ENCODE results near the gene CDK5R2. TPM values are rescaled to one million over a fixed set of nuclear protein-coding genes. Genes with fewer than 3 reads are reported as not detected.

CDK5R2 gene
- polyA plus RNA-seq, 1 donor from 2014 or later: 2.0 TPM

GRCh38 chr2:218985325-218986091 lies 26.0 kb downstream of the CDK5R2 start (continued):
- TF ChIP-seq, protein P1, sequence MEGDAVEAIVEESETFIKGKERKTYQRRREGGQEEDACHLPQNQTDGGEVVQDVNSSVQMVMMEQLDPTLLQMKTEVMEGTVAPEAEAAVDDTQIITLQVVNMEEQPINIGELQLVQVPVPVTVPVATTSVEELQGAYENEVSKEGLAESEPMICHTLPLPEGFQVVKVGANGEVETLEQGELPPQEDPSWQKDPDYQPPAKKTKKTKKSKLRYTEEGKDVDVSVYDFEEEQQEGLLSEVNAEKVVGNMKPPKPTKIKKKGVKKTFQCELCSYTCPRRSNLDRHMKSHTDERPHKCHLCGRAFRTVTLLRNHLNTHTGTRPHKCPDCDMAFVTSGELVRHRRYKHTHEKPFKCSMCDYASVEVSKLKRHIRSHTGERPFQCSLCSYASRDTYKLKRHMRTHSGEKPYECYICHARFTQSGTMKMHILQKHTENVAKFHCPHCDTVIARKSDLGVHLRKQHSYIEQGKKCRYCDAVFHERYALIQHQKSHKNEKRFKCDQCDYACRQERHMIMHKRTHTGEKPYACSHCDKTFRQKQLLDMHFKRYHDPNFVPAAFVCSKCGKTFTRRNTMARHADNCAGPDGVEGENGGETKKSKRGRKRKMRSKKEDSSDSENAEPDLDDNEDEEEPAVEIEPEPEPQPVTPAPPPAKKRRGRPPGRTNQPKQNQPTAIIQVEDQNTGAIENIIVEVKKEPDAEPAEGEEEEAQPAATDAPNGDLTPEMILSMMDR (IDR thresholded peaks at IDR 0.05; ENCODE audit: poor library complexity, severe bottlenecking): no peak

DNA sequence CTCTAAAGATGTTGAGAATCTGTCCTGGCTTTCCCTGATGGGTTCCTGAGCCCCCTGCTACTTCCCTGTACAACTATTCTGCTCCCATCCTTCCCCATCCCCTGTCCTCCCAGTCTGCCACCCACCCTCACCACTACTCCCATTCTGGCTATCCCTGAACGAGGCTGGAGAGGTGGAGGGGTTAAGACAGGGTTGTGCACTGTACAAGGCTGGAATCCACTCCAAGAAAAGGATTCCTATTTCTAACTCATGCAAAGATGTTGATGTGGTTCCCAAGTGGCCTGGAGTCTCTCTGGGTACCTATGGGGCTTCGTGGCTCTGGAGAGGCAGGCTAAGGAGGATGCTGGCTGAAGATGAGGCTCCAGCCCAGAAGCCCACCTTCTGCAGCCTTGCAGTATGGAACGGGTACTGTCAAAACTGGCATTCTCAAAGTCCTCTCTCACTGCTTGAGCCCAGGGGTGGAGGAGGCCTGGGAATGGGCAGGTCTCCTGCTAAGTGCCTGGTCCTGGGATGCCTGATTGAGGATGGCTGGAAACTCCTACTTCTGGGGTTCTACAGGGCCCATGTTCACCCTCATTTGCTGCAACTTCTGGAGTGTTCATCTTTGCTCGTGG lies 26.8 kb downstream of the CDK5R2 start:
- no peak for TF ChIP-seq EP300 (conservative IDR thresholded peaks at IDR 0.05; ENCODE audit: poor library complexity, severe bottlenecking)
- TF ChIP-seq, protein P1 (IDR thresholded peaks at IDR 0.05; ENCODE audit: poor library complexity, severe bottlenecking): no peak
- TF ChIP-seq EZH2 (IDR thresholded peaks at IDR 0.05; ENCODE audit: borderline replicate concordance, insufficient read depth, low read length, poor library complexity, severe bottlenecking): no peak
- TF ChIP-seq RAD21 (conservative IDR thresholded peaks at IDR 0.05): no peak
- TF ChIP-seq SMC3 (conservative IDR thresholded peaks at IDR 0.05; ENCODE audit: poor library complexity): no peak
- TF ChIP-seq POLR2AphosphoS5 (IDR thresholded peaks at IDR 0.05): no peak
- TF ChIP-seq TAF1 (IDR thresholded peaks at IDR 0.05; ENCODE audit: low read depth): no peak
- no peak for TF ChIP-seq MXI1 (conservative IDR thresholded peaks at IDR 0.05; ENCODE audit: poor library complexity, severe bottlenecking)
- TF ChIP-seq, protein P2, sequence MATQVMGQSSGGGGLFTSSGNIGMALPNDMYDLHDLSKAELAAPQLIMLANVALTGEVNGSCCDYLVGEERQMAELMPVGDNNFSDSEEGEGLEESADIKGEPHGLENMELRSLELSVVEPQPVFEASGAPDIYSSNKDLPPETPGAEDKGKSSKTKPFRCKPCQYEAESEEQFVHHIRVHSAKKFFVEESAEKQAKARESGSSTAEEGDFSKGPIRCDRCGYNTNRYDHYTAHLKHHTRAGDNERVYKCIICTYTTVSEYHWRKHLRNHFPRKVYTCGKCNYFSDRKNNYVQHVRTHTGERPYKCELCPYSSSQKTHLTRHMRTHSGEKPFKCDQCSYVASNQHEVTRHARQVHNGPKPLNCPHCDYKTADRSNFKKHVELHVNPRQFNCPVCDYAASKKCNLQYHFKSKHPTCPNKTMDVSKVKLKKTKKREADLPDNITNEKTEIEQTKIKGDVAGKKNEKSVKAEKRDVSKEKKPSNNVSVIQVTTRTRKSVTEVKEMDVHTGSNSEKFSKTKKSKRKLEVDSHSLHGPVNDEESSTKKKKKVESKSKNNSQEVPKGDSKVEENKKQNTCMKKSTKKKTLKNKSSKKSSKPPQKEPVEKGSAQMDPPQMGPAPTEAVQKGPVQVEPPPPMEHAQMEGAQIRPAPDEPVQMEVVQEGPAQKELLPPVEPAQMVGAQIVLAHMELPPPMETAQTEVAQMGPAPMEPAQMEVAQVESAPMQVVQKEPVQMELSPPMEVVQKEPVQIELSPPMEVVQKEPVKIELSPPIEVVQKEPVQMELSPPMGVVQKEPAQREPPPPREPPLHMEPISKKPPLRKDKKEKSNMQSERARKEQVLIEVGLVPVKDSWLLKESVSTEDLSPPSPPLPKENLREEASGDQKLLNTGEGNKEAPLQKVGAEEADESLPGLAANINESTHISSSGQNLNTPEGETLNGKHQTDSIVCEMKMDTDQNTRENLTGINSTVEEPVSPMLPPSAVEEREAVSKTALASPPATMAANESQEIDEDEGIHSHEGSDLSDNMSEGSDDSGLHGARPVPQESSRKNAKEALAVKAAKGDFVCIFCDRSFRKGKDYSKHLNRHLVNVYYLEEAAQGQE (IDR thresholded peaks at IDR 0.05; ENCODE audit: borderline replicate concordance): no peak
- H2AFZ ChIP-seq (ENCODE audit: low read depth, low read length): no peak overlapping the region

More for the DNA sequence above, 26.8 kb downstream of the CDK5R2 start:
- no peaks in the 10 kb centered on the region for H3F3A ChIP-seq (ENCODE audit: insufficient read depth, low read length, poor library complexity, severe bottlenecking)
- H3K4me3 ChIP-seq (ENCODE audit: low read length): no peak overlapping the region
- H3K9ac ChIP-seq (ENCODE audit: low read length): no peak overlapping the region
- H3K36me3 ChIP-seq (ENCODE audit: insufficient read depth, low read length): no peaks in the 10 kb centered on the region
- no peaks in the 10 kb centered on the region for H4K20me1 ChIP-seq (ENCODE audit: insufficient read depth)
- no peaks in the 10 kb centered on the region for H3K79me2 ChIP-seq (replicated peaks; ENCODE audit: insufficient read depth, low read length)
- no peak overlapping the region for H3K27ac ChIP-seq (ENCODE audit: low read length)
- H3K27me3 ChIP-seq (ENCODE audit: insufficient read depth, low read depth, low read length): peaks cover 99% of the 10 kb centered on the region
- H3K9me3 ChIP-seq (ENCODE audit: low read length): no peaks in the 10 kb centered on the region
- no peaks in the 10 kb centered on the region for H3K9me2 ChIP-seq (ENCODE audit: insufficient read depth, low read length)
- H3K4me2 ChIP-seq (ENCODE audit: low read length): no peak overlapping the region

Measured in neural cell (in vitro differentiated cells).